Adrenal gland (tissue), 12 donors: ENCODE data around the gene G6PC2. TPM values are rescaled to one million over a fixed set of nuclear protein-coding genes. Genes with fewer than 3 reads are reported as not detected.

ENCODE experiments used
- DNase-seq, 7 donors: peaks; one replicate each; pipeline ENCODE4 v3.0.0-alpha.2; 2019 to 2020
- H3K27ac ChIP-seq, 5 donors: fragments of 200-600 bp; sonication (generic) in 4 of 5; 1 replicate in 3 of 5; 2 replicates in 2 of 5; pipeline versions ENCODE4 v1.5.1 to v1.8.0; 2016 to 2020; ENCODE audit warnings: mild to moderate bottlenecking in 1 of 5
- H3K27me3 ChIP-seq: fragments of 200-600 bp; 2 replicates; pipeline ENCODE4 v1.8.0; 2021
- H3K36me3 ChIP-seq, 2 donors: fragments of 200-600 bp; replicated peaks in 1 of 2; 1 replicate in 1 of 2; 2 replicates in 1 of 2; pipeline versions ENCODE4 v1.5.1 to v1.8.0; 2018 to 2022
- H3K4me1 ChIP-seq, 2 donors: fragments of 200-600 bp; replicated peaks in 1 of 2; 1 replicate in 1 of 2; 2 replicates in 1 of 2; pipeline versions ENCODE4 v1.5.1 to v1.8.0; 2018 to 2021
- H3K4me3 ChIP-seq, 4 donors: fragments of 200-600 bp; sonication (generic) in 3 of 4; one replicate each; pipeline ENCODE4 v1.5.1; 2016 to 2018
- H3K9me3 ChIP-seq, 3 donors: fragments of 200-600 bp; sonication (generic) in 1 of 3; replicated peaks in 1 of 3; 1 replicate in 2 of 3; 2 replicates in 1 of 3; pipeline versions ENCODE4 v1.5.1 to v1.8.0; 2016 to 2021
- CTCF ChIP-seq, 6 experiments: fragments of 450-650 bp in 4 of 6; fragments of 200-600 bp in 2 of 6; sonication (generic) in 1 of 6; IDR thresholded peaks; 1 replicate in 5 of 6; 2 replicates in 1 of 6; pipeline versions ENCODE4 v1.5.1 to v1.8.0; 2016 to 2021; ENCODE audit warnings: antibody characterized with exemption in 6 of 6, mild to moderate bottlenecking in 2 of 6, moderate library complexity in 1 of 6
- POLR2A ChIP-seq, 2 donors: fragments of 450-650 bp; IDR thresholded peaks; one replicate each; pipeline ENCODE4 v1.6.1; 2017; ENCODE audit warnings: antibody characterized with exemption in 2 of 2, mild to moderate bottlenecking in 2 of 2, moderate library complexity in 1 of 2
- WGBS, 4 donors: extraction: QIAGEN DNeasy Blood & Tissue Kit in 2 of 4; methylation state at CpG; one replicate each; pipeline versions ENCODE4 v1.1.5 to v1.1.7; 2013 to 2017; 5-methylcytosine and 5-hydroxymethylcytosine counted together
- intact Hi-C, 2 donors: fragments of 100-400 bp; cut with DNase I; formaldehyde crosslinking; loops; one replicate each; pipeline versions ENCODE4 v1.14.1 to v1.15.0; 2022 to 2023
- polyA plus RNA-seq, 3 donors: library from polyadenylated mRNA; stranded (reverse); fragments of 200-250 nt in 2 of 3; fragments of 350-450 nt in 1 of 3; fragmentation: Illumina TruSeq in 1 of 3; extraction: RNeasy Lipid Tissue Mini Kit (QIAGEN cat#74804) in 1 of 3; gene quantifications; one replicate each; pipeline ENCODE4 v1.2.3, GENCODE V29; 2013 to 2014
- total RNA-seq, 9 donors: library from RNA; depleted of rRNA in 4 of 9; stranded (reverse); fragments of >200 nt in 4 of 9; fragments of 120-200 nt in 1 of 9; fragmentation: NEBNext Ultra II Directional in 1 of 9; extraction: Animal tissue kit (Norgen Biotek cat#: 25700) in 1 of 9; gene quantifications; one replicate each; pipeline versions ENCODE4 v1.1.0 to v1.2.4, GENCODE V29; 2013 to 2023
- donor health status: healthy with polysubstance abuse.
- donor health status: Bipolar disorder and iron deficiency.
- donor health status: DM: yes; HTN: yes; CAD: no.
- donor health status: DM: no; HTN: no; CAD: no.
- donor health status: DM: no; HTN: no; CAD: no.
- donor health status: DM: yes; HTN: yes; CAD: no.

G6PC2 gene
- total and polyA plus RNA-seq, 12 donors, result 0.06 to 0.17 TPM; not detected in 10

- WGBS, 4 donors, result 62 to 89% (median 80%) methylated on average over 3 of the region's 3 CpGs
- DNase-seq, result no peak
- H3K27ac ChIP-seq, result no peak overlapping the region
- TF ChIP-seq POLR2A (IDR thresholded peaks at IDR 0.05) (no peak), CTCF (IDR thresholded peaks at IDR 0.05) (no peak)
- H3K36me3 ChIP-seq, result no peaks in the 10 kb centered on the region
- intact Hi-C loops, result no loop called here
- peaks cover 0 to 6% of the 10 kb centered on the region in 2 donors for H3K4me1 ChIP-seq
- H3K9me3 ChIP-seq, result no peaks in the 10 kb centered on the region
- H3K27me3 ChIP-seq, result no peaks in the 10 kb centered on the region
- no peak overlapping the region for H3K4me3 ChIP-seq
Measured at GRCh38 chr2:168892327-168892726, 8.8 kb upstream of the G6PC2 start.

GRCh38 chr2:168894101-168894500, 7.0 kb upstream of the G6PC2 start:
- peaks cover 0 to 6% of the 10 kb centered on the region in 2 donors for H3K4me1 ChIP-seq
- H3K36me3 ChIP-seq, result no peaks in the 10 kb centered on the region
- DNase-seq, result no peak
- intact Hi-C loops, result no loop called here
- TF ChIP-seq CTCF (IDR thresholded peaks at IDR 0.05), result no peak
- no peak for TF ChIP-seq POLR2A (IDR thresholded peaks at IDR 0.05)
- no peak overlapping the region for H3K27ac ChIP-seq
- H3K9me3 ChIP-seq, result no peaks in the 10 kb centered on the region
- H3K4me3 ChIP-seq, result no peak overlapping the region
- H3K27me3 ChIP-seq, result no peaks in the 10 kb centered on the region
- WGBS, 4 donors, result 82 to 96% (median 94%) methylated on average over 1 of the region's 1 CpG

GRCh38 chr2:168894720-168895119, 6.4 kb upstream of the G6PC2 start:
- H3K36me3 ChIP-seq, result no peaks in the 10 kb centered on the region
- peaks cover 0 to 5% of the 10 kb centered on the region in 2 donors for H3K4me1 ChIP-seq
- no peak for TF ChIP-seq CTCF (IDR thresholded peaks at IDR 0.05)
- no peak for TF ChIP-seq POLR2A (IDR thresholded peaks at IDR 0.05)
- H3K27me3 ChIP-seq, result no peaks in the 10 kb centered on the region
- no peak overlapping the region for H3K4me3 ChIP-seq
- intact Hi-C loops, result no loop called here
- no peak for DNase-seq
- H3K9me3 ChIP-seq, result no peaks in the 10 kb centered on the region
- H3K27ac ChIP-seq, result no peak overlapping the region

- no peaks in the 10 kb centered on the region for H3K9me3 ChIP-seq
- no peak for DNase-seq
- TF ChIP-seq CTCF (IDR thresholded peaks at IDR 0.05) (no peak), POLR2A (IDR thresholded peaks at IDR 0.05) (no peak)
- no peaks in the 10 kb centered on the region for H3K36me3 ChIP-seq
- H3K4me1 ChIP-seq, result no peaks in the 10 kb centered on the region
- H3K27ac ChIP-seq, result no peak overlapping the region
- no peaks in the 10 kb centered on the region for H3K27me3 ChIP-seq
- intact Hi-C loops, result no loop called here
- H3K4me3 ChIP-seq, result no peak overlapping the region
Measured at GRCh38 chr2:168895771-168896170, 5.3 kb upstream of the G6PC2 start.
